HEK293T (cell line): ENCODE measurements around the gene DNAJC6.

ENCODE experiments used
- CTCF ChIA-PET: fragments of 350-600 bp; formaldehyde crosslinking; extraction: SDS; loops from one replicate; lab custom pipeline; 2021; ENCODE audit warnings: antibody characterized with exemption, inconsistent platforms; lab: Yijun Ruan, JAX
- POLR2A ChIA-PET: fragments of 350-600 bp; formaldehyde crosslinking; extraction: SDS; loops from one replicate; lab custom pipeline; 2020; ENCODE audit warnings: antibody characterized with exemption, inconsistent platforms; lab: Yijun Ruan, JAX
- DNase-seq: peaks from one replicate; pipeline ENCODE4 v3.0.0; 2012; ENCODE audit warnings: mixed read lengths; ENCODE audit errors: extremely low spot score
- ARNT ChIP-seq: fragments of 450-650 bp; IDR thresholded peaks from 2 replicates; pipeline ENCODE4 v1.6.1; 2017; ENCODE audit warnings: mild to moderate bottlenecking
- BHLHE40 ChIP-seq: fragments of 450-650 bp; IDR thresholded peaks from 2 replicates; pipeline ENCODE4 v1.6.1; 2016; ENCODE audit warnings: mild to moderate bottlenecking, moderate library complexity, borderline replicate concordance
- CTBP1 ChIP-seq: fragments of 450-650 bp; IDR thresholded peaks from 2 replicates; pipeline ENCODE4 v1.6.1; 2016; ENCODE audit warnings: borderline replicate concordance
- ELF4 ChIP-seq: fragments of 450-650 bp; IDR thresholded peaks from 2 replicates; pipeline ENCODE4 v1.6.1; 2017; ENCODE audit warnings: antibody characterized with exemption
- FOXA1 ChIP-seq: fragments of 450-650 bp; IDR thresholded peaks from 2 replicates; pipeline ENCODE4 v1.6.1; 2016; ENCODE audit warnings: mild to moderate bottlenecking
- FOXK2 ChIP-seq: fragments of 450-650 bp; IDR thresholded peaks from 2 replicates; pipeline ENCODE4 v1.6.1; 2016; ENCODE audit warnings: mild to moderate bottlenecking
- FOXM1 ChIP-seq: fragments of 450-650 bp; IDR thresholded peaks from 2 replicates; pipeline ENCODE4 v1.6.1; 2017; ENCODE audit warnings: mild to moderate bottlenecking, borderline replicate concordance
- HDGF ChIP-seq: fragments of 450-650 bp; IDR thresholded peaks from 2 replicates; pipeline ENCODE4 v1.6.1; 2017; ENCODE audit warnings: antibody characterized with exemption, borderline replicate concordance
- L3MBTL2 ChIP-seq: fragments of 450-650 bp; conservative IDR thresholded peaks from 2 replicates; pipeline ENCODE4 v1.6.1; 2016; ENCODE audit warnings: mild to moderate bottlenecking
- LEF1 ChIP-seq: fragments of 450-650 bp; IDR thresholded peaks from 2 replicates; pipeline ENCODE4 v1.6.1; 2017; ENCODE audit warnings: mild to moderate bottlenecking, borderline replicate concordance
- NFRKB ChIP-seq: fragments of 450-650 bp; IDR thresholded peaks from 2 replicates; pipeline ENCODE4 v1.6.1; 2016; ENCODE audit warnings: mild to moderate bottlenecking, moderate library complexity
- SP1 ChIP-seq: fragments of 450-650 bp; IDR thresholded peaks from 2 replicates; pipeline ENCODE4 v1.6.1; 2017
- SUZ12 ChIP-seq: fragments of 450-650 bp; IDR thresholded peaks from 2 replicates; pipeline ENCODE4 v1.6.1; 2016; ENCODE audit warnings: mild to moderate bottlenecking
- TARDBP ChIP-seq: fragments of 450-650 bp; IDR thresholded peaks from 2 replicates; pipeline ENCODE4 v1.6.1; 2016
- ZNF384 ChIP-seq: fragments of 450-650 bp; IDR thresholded peaks from 2 replicates; pipeline ENCODE4 v1.6.1; 2016
- TF ChIP-seq, protein P1 (sequence below): fragments of 450-650 bp; IDR thresholded peaks from 2 replicates; pipeline ENCODE4 v1.6.1; 2016

DNAJC6 gene

DNA sequence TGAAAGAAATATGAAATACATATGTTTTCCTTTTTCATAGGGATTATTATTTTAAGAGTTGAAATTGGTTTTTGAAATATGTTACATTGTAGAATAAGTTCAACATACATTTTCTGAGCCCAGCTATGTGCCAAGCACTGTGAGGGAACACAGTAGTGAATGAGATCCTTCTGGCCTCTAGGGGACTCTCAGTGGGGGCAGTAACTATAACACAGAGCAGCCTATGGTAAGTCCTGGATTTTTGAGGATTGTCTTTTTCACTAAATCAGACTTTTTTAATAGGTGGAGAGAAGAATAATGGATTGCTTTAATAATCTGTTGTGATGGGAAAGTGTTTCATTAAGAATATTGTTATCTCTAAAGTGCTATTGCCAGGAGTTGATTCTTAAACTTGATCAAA is 2.4 kb downstream of the DNAJC6 start:
- TF ChIP-seq HDGF (no peak), SUZ12 (no peak), LEF1 (no peak), FOXM1 (no peak), CTBP1 (no peak), FOXK2 (no peak), FOXA1 (no peak), ELF4 (no peak)
- no peak for DNase-seq
- ChIA-PET CTCF (no interaction called here), POLR2A (no interaction called here)

DNA sequence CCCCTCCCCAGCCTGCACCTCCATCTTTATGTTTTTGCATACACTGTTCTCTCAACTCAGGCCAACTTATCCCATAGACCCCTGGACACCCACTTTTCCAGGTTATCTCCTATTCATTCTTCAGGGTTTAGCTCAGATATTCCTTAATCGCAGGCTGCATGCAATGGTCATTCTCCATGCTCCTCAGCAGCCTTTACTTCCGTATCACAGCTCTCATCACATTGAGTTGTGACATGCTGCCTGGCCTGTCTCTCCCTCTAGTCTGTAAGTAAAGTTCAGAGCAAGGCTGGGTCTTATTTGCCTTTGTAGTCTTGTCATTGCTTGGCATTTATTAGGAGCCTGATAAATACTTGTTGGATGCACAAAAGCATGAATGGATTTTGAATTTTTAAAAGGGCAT is 6.9 kb downstream of the DNAJC6 start:
- POLR2A ChIA-PET = no interaction called here
- DNase-seq = no peak
- CTCF ChIA-PET = interaction anchor here (1.2 kb wide), 1 partner anchor 9 kb away, joined by 6 read pairs; no protein-coding TSS in a partner anchor
- no peak for TF ChIP-seq SP1
- TF ChIP-seq NFRKB = no peak
- no peak for TF ChIP-seq CTBP1
- TF ChIP-seq LEF1 = no peak
- TF ChIP-seq ELF4 = no peak
- TF ChIP-seq FOXA1 = no peak
- TF ChIP-seq SUZ12 = no peak

DNA sequence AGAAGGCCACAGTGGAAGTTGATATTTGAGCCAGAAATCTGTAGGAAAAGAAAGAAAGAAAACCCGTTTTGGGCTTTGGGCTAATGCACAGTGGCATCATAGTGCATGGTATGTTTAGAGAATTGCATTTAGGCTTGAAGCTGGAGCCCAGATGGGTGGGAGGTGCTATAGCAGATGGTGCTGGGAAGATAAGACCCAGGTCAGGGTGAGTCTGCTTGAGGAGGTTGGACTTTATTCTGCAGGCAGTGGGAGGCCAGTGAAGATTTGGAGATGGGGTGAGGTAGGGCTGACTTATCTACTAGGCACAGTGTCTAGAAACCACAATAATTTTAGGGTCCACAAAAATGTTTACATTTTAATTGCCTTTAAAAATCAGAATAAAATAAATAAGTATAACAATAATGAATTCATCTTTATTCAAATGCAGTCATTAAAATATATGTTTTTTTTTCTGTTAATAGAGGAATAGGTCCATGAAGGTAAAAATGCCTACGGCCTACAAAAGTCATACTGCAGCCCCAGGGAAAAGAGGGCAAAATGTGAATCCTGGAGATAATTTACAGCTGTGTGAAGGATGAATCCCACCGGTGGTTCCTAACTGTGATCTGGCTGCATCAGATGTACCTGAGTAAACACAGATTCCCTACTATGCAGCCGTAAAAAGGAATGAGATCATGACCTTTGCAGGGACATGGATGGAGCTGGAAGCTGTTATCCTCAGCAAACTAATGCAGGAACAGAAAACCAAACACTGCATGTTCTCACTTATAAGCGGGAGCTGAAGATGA is 8.7 kb downstream of the DNAJC6 start:
- POLR2A ChIA-PET = no interaction called here
- CTCF ChIA-PET = no interaction called here

DNA sequence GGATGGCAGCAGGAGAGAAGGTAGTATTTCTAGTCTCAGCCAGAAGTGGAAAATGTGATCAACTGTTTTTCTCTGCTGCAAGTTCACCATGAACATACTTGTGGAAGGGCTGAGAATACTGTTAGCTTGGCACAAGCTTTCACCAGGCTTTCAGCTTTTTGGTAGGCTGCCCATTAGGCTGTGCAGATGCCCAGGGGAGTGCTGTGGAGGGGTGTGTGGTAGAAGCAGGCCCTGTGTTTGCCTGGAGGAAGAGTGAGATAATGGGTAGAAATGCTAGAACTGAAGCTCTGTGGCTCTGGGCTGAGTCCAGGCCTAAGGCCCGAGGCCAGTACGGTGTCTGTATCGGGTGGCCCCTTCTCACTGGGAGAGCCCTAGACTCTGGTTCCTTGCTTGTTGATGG is 9.8 kb downstream of the DNAJC6 start:
- TF ChIP-seq FOXK2 = no peak
- TF ChIP-seq ARNT = no peak
- TF ChIP-seq TARDBP = no peak
- no peak for TF ChIP-seq SUZ12
- TF ChIP-seq SP1 = no peak
- no peak for TF ChIP-seq NFRKB
- no peak for TF ChIP-seq LEF1
- no peak for TF ChIP-seq L3MBTL2
- no peak for TF ChIP-seq CTBP1
- TF ChIP-seq BHLHE40 = no peak
- no peak for TF ChIP-seq ZNF384
- TF ChIP-seq FOXA1 = no peak
- TF ChIP-seq FOXM1 = no peak
- TF ChIP-seq, protein P1, sequence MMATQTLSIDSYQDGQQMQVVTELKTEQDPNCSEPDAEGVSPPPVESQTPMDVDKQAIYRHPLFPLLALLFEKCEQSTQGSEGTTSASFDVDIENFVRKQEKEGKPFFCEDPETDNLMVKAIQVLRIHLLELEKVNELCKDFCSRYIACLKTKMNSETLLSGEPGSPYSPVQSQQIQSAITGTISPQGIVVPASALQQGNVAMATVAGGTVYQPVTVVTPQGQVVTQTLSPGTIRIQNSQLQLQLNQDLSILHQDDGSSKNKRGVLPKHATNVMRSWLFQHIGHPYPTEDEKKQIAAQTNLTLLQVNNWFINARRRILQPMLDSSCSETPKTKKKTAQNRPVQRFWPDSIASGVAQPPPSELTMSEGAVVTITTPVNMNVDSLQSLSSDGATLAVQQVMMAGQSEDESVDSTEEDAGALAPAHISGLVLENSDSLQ = no peak
- no peak for TF ChIP-seq ELF4
- TF ChIP-seq HDGF = no peak
- POLR2A ChIA-PET = no interaction called here
- no peak for DNase-seq
- CTCF ChIA-PET = interaction anchor here (0.6 kb wide), 1 partner anchor 127 kb away, joined by 3 read pairs; no protein-coding TSS in a partner anchor

More for the DNA sequence above, 8.7 kb downstream of the DNAJC6 start:
- DNase-seq = no peak
- TF ChIP-seq ELF4 (no peak), CTBP1 (no peak), L3MBTL2 (no peak), FOXK2 (no peak), ARNT (no peak), SUZ12 (no peak), NFRKB (no peak), LEF1 (no peak), FOXM1 (no peak), TARDBP (no peak)
- TF ChIP-seq, protein P1 = no peak

DNA sequence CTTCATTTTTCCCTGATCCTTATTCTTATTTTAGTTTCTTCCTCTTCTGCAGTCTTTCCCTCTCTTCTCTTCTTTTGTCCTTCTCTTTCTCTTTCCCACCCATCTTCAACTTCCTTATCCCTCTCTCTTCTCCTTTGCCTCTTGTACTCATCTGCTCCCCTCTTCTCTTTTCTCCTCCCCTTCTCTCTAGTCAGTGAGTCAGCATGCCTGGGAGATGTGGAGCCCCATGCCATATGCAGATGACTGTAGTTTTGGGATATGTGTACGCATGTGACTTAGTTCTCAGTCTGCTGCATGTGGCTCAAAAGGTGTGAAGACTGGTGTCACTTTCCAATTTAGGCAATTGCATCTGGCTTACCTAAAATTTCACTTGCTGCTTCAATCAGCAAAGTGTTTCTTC is 10.4 kb downstream of the DNAJC6 start:
- ChIA-PET CTCF (interaction anchor here (0.6 kb wide), 1 partner anchor 126 kb away, joined by 3 read pairs; no protein-coding TSS in a partner anchor), POLR2A (no interaction called here)
- TF ChIP-seq L3MBTL2 (peak; percentile 81), FOXK2 (no peak)
- DNase-seq = no peak

DNA sequence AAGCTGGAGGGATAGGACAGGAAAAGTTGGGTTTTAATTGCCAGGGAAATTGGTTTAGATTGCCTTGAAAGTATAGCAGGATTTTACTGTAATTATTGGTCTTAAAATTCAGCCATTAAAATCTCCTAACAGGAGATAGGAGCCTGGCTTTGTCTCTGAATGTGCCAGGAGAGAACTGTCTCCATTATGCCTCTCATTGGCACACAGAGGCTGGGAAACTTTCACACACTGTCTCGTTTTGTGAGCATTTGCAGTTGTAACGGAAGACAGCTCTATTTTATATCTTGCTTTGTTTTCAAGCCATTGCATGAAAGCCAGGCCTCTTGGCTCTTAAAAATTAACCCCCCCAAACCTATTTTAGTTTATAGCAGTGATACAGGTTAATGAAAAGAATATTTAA is 12.5 kb downstream of the DNAJC6 start:
- POLR2A ChIA-PET = no interaction called here
- no peak for DNase-seq
- CTCF ChIA-PET = interaction anchor here (0.5 kb wide), 1 partner anchor 458 kb away, joined by 3 read pairs; no protein-coding TSS in a partner anchor
- TF ChIP-seq, protein P1 = no peak
- TF ChIP-seq CTBP1 (no peak), L3MBTL2 (no peak), ARNT (no peak), HDGF (no peak), TARDBP (no peak), ELF4 (no peak), SUZ12 (no peak), SP1 (no peak), NFRKB (no peak), LEF1 (no peak), FOXK2 (no peak), ZNF384 (no peak), BHLHE40 (no peak), FOXM1 (no peak), FOXA1 (no peak)
